PFSK-1 (cell line): ENCODE data around the gene MPEG1.

Experiments
- FOXP2 ChIP-seq: optimal IDR thresholded peaks from 2 replicates; pipeline ENCODE3; 2011; ENCODE audit warnings: borderline replicate concordance, control low read depth, inconsistent platforms; ENCODE audit not compliant: insufficient read depth; ENCODE audit errors: extremely low read length, extremely low read depth
- POLR2AphosphoS5 ChIP-seq: IDR thresholded peaks from 2 replicates; pipeline ENCODE4 v1.6.1; 2012; ENCODE audit warnings: low read depth, mild to moderate bottlenecking, control low read depth, low read length, moderate library complexity
- SIN3A ChIP-seq: IDR thresholded peaks from 2 replicates; pipeline ENCODE4 v1.6.1; 2012; ENCODE audit warnings: mild to moderate bottlenecking, low read length, moderate library complexity, borderline replicate concordance; ENCODE audit not compliant: insufficient read depth
- TAF1 ChIP-seq: IDR thresholded peaks from 2 replicates; pipeline ENCODE4 v1.6.1; 2012; ENCODE audit warnings: low read length, control low read depth, borderline replicate concordance; ENCODE audit not compliant: insufficient read depth
- TF ChIP-seq, protein P1 (sequence below), 2 experiments: IDR thresholded peaks; 2 replicates each; pipeline versions ENCODE4 v1.6.1 to v1.8.0; 2011 to 2012; ENCODE audit warnings: low read depth in 2 of 2, low read length in 2 of 2, control low read depth in 1 of 2, inconsistent platforms in 1 of 2, mild to moderate bottlenecking in 1 of 2, moderate library complexity in 1 of 2; ENCODE audit not compliant: insufficient read depth in 1 of 2

Gene MPEG1

DNA sequence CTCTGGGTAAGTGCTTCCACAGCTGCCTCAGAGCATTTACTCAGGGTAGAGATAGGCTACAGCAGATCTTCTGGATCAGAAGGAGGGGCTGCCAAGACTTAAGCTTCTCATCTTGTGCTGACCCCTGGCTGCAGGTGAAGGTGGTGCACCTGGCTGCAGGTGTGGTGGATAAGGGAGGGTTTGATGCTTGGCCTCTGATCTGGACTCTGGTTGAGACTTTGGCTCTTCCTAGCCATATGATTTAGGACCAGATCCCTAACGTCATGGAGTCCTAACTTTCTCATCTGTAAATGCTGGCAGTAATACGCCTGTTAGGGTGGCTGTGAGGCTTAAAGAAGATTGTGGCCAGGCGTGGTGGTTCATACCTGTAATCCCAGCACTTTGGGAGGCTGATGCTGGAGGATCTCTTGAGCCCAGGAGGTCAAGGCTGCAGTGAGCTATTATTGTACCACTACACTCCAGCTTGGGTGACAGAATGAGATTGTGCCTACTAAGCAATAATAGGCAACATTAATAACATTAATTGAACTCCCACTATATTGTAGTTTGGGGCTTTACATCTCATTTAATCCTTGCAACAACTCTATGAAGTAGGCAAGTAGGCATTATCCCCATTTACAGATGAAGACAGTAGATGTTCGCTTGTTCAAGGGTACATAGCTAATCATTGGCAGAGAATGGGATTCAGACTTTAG is 30.1 kb downstream of the MPEG1 start:
- TF ChIP-seq TAF1, result no peak
- TF ChIP-seq, protein P1, sequence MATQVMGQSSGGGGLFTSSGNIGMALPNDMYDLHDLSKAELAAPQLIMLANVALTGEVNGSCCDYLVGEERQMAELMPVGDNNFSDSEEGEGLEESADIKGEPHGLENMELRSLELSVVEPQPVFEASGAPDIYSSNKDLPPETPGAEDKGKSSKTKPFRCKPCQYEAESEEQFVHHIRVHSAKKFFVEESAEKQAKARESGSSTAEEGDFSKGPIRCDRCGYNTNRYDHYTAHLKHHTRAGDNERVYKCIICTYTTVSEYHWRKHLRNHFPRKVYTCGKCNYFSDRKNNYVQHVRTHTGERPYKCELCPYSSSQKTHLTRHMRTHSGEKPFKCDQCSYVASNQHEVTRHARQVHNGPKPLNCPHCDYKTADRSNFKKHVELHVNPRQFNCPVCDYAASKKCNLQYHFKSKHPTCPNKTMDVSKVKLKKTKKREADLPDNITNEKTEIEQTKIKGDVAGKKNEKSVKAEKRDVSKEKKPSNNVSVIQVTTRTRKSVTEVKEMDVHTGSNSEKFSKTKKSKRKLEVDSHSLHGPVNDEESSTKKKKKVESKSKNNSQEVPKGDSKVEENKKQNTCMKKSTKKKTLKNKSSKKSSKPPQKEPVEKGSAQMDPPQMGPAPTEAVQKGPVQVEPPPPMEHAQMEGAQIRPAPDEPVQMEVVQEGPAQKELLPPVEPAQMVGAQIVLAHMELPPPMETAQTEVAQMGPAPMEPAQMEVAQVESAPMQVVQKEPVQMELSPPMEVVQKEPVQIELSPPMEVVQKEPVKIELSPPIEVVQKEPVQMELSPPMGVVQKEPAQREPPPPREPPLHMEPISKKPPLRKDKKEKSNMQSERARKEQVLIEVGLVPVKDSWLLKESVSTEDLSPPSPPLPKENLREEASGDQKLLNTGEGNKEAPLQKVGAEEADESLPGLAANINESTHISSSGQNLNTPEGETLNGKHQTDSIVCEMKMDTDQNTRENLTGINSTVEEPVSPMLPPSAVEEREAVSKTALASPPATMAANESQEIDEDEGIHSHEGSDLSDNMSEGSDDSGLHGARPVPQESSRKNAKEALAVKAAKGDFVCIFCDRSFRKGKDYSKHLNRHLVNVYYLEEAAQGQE (IDR thresholded peaks at IDR 0.05; ENCODE audit: insufficient read depth in 1 of 2, low read depth in 2 of 2, low read length in 2 of 2), result no peak
- TF ChIP-seq POLR2AphosphoS5, result no peak
- no peak for TF ChIP-seq SIN3A
- no peak for TF ChIP-seq FOXP2

DNA sequence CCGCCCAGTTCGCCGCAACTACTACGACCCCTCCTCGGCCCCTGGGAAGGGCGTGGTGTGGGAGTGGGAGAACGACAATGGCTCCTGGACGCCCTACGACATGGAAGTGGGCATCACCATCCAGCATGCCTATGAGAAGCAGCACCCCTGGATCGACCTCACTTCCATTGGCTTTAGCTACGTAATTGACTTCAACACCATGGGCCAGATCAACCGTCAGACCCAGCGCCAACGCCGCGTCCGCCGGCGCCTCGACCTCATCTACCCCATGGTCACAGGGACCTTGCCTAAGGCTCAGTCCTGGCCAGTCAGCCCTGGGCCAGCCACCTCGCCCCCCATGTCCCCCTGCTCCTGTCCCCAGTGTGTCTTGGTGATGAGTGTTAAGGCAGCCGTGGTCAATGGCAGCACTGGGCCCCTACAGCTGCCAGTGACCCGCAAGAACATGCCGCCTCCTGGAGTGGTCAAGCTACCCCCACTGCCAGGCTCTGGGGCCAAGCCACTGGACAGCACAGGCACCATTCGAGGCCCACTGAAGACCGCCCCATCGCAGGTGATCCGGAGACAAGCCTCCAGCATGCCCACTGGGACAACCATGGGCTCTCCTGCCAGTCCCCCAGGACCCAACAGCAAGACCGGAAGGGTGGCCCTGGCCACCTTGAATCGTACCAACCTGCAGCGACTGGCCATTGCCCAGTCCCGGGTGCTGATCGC is 30.8 kb downstream of the MPEG1 start:
- TF ChIP-seq SIN3A, result no peak

DNA sequence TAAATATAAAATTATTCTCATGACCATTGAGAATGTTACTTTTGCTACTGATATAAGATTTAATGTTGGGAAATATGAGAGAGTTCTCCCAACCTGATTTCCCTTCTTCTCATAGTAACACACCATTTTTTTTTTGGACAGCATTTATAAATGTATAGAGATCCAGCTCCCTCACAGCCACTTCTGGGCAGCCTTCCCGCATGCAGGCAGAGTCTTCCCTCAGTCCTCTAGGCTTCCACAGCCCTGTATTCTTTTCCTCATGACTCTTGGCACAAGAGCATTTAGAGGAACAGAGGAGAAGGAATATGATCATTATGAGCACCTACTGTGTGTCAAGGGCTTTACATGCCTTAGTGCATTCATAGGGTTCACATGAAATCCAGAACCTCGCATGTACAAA is 31.8 kb downstream of the MPEG1 start:
- TF ChIP-seq, protein P1 (IDR thresholded peaks at IDR 0.05; ENCODE audit: insufficient read depth in 1 of 2, low read depth in 2 of 2, low read length in 2 of 2), result no peak
- TF ChIP-seq SIN3A (no peak), TAF1 (no peak), POLR2AphosphoS5 (no peak), FOXP2 (no peak)

DNA sequence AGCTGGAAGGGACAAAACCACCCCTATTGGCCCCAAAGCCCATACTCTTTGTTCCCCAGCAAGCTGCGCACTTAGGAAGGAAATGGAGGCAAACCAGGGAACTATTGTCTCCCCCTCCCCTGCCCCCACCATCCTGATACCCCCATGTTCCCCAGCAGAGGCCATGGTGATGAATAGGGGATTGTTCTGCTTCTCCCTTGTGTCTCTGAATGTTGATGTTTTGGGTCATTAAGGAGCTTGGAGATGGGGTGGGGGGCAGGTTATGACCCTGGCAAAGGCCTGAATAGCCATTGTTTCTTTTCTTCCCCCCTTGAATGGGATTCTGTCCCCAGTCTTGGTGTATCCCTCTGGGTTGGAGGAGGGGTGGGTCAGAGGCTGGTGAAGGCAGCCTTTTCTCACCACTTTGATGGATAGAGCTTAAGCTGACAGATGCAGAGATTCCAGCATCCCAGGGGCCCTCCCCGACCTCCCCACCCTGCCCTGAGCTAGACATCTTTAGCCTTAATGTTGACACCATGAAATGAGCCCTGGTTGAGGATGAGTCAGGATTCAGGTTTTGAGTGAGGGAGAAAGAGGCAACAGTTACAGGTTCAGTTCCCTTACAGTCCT is 32.5 kb downstream of the MPEG1 start:
- TF ChIP-seq FOXP2, result no peak
- no peak for TF ChIP-seq TAF1
- no peak for TF ChIP-seq SIN3A
- TF ChIP-seq POLR2AphosphoS5, result no peak
- TF ChIP-seq, protein P1 (IDR thresholded peaks at IDR 0.05; ENCODE audit: insufficient read depth in 1 of 2, low read depth in 2 of 2, low read length in 2 of 2), result no peak

DNA sequence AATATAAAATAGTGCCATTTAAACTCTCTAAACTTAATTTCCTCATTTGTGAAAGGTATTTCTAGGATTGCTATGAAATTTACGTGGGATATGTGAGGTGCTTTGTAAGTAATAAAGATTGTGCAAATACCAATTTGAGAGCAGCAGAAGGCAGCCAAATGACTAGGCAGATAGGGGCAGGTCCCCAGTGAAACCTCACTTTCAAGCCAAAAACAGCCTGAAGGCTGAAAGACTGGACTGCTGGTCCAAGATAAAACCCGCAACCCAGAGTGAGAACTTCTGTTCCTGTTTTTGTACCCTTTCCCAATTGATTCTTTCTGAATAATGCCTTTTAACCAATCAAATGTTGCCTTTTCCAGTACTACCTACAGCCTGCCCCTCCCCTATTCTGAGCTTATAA is 33.6 kb downstream of the MPEG1 start:
- no peak for TF ChIP-seq FOXP2
- TF ChIP-seq, protein P1 (IDR thresholded peaks at IDR 0.05; ENCODE audit: insufficient read depth in 1 of 2, low read depth in 2 of 2, low read length in 2 of 2), result no peak
- TF ChIP-seq SIN3A, result no peak
- TF ChIP-seq TAF1, result no peak
- no peak for TF ChIP-seq POLR2AphosphoS5
